C4-2B (cell line): ENCODE results near the gene MYO7A.

ENCODE experiments used
- CTCF ChIP-seq: fragments of 450-650 bp; conservative IDR thresholded peaks from 2 replicates; pipeline ENCODE4 v1.5.1; 2017; ENCODE audit warnings: mild to moderate bottlenecking
- ZFX ChIP-seq: fragments of 450-650 bp; IDR thresholded peaks from 2 replicates; pipeline ENCODE4 v1.6.1; 2017

GRCh38 chr11:77079666-77080065, 48.4 kb upstream of the MYO7A start:
- TF ChIP-seq CTCF (no peak), ZFX (no peak)
